ENCODE data around the gene SNRNP40. TPM values are rescaled to one million over a fixed set of nuclear protein-coding genes. Genes with fewer than 3 reads are reported as not detected.

Gene SNRNP40
- total and polyA plus RNA-seq, 5 donors from 2014 or later, result 48.3 to 128 (median 108) TPM

- peaks cover 24% of the 10 kb centered on the region for H3K36me3 Mint-ChIP-seq
- H3K9me3 ChIP-seq (ENCODE audit: control insufficient read depth in 2 of 2, low read length in 2 of 2), result no peaks in the 10 kb centered on the region
- no peaks in the 10 kb centered on the region for H3K27me3 Mint-ChIP-seq
- no peaks in the 10 kb centered on the region for H3K27me3 ChIP-seq (ENCODE audit: control insufficient read depth, insufficient read depth, low read length)
- no peaks in the 10 kb centered on the region for H3K4me1 ChIP-seq (ENCODE audit: control insufficient read depth, insufficient read depth, low read length, poor library complexity, severe bottlenecking)
- H3K4me1 Mint-ChIP-seq, result no peaks in the 10 kb centered on the region
- no peak overlapping the region for H3K4me3 Mint-ChIP-seq
- H3K9me3 Mint-ChIP-seq, result no peaks in the 10 kb centered on the region
- no peak overlapping the region for H3K27ac Mint-ChIP-seq
- DNase-seq (no peak), ATAC-seq (ENCODE audit: low read depth in 2 of 2) (no peak)
- H3K4me3 ChIP-seq (ENCODE audit: low read depth, low read length), result no peak overlapping the region
- no peak overlapping the region for H3K27ac ChIP-seq (ENCODE audit: insufficient read depth, low read length, poor library complexity, severe bottlenecking)
- peaks cover 50% of the 10 kb centered on the region for H3K36me3 ChIP-seq (ENCODE audit: control insufficient read depth, insufficient read depth, low read length)
These were observed 38.0 kb downstream of the SNRNP40 start for GRCh38 chr1:31258581-31258980.

- H3K27me3 Mint-ChIP-seq, result no peaks in the 10 kb centered on the region
- H3K27ac Mint-ChIP-seq, result no peak overlapping the region
- ATAC-seq (ENCODE audit: low read depth in 2 of 2), result no peak
- no peak overlapping the region for H3K4me3 Mint-ChIP-seq
- no peaks in the 10 kb centered on the region for H3K4me1 Mint-ChIP-seq
- peaks cover 24% of the 10 kb centered on the region for H3K36me3 Mint-ChIP-seq
- H3K4me3 ChIP-seq (ENCODE audit: low read depth, low read length), result no peak overlapping the region
- H3K4me1 ChIP-seq (ENCODE audit: control insufficient read depth, insufficient read depth, low read length, poor library complexity, severe bottlenecking), result no peaks in the 10 kb centered on the region
- DNase-seq, result no peak
- H3K27me3 ChIP-seq (ENCODE audit: control insufficient read depth, insufficient read depth, low read length), result no peaks in the 10 kb centered on the region
- H3K9me3 Mint-ChIP-seq, result no peaks in the 10 kb centered on the region
- no peak overlapping the region for H3K27ac ChIP-seq (ENCODE audit: insufficient read depth, low read length, poor library complexity, severe bottlenecking)
- H3K9me3 ChIP-seq (ENCODE audit: control insufficient read depth in 2 of 2, low read length in 2 of 2), result no peaks in the 10 kb centered on the region
- H3K36me3 ChIP-seq (ENCODE audit: control insufficient read depth, insufficient read depth, low read length), result peaks cover 43% of the 10 kb centered on the region
These were observed 39.4 kb downstream of the SNRNP40 start for GRCh38 chr1:31257213-31257612.

GRCh38 chr1:31249854-31250253 lies 46.7 kb downstream of the SNRNP40 start:
- Mint-ChIP-seq H3K9me3 (peaks cover 0 to 2% (median 0%) of the 10 kb centered on the region in 7 donors), H3K27ac (peak overlapping the region in 1 of 3 donors; percentile 47), H3K36me3 (no peaks in the 10 kb centered on the region), H3K27me3 (no peaks in the 10 kb centered on the region), H3K4me1 (no peaks in the 10 kb centered on the region), H3K4me3 (no peak overlapping the region)
- Histone ChIP-seq H3K9me3 (ENCODE audit: control insufficient read depth in 2 of 2, low read length in 2 of 2) (no peaks in the 10 kb centered on the region), H3K4me1 (ENCODE audit: control insufficient read depth, insufficient read depth, low read length, poor library complexity, severe bottlenecking) (no peaks in the 10 kb centered on the region), H3K27me3 (ENCODE audit: control insufficient read depth, insufficient read depth, low read length) (no peaks in the 10 kb centered on the region), H3K36me3 (ENCODE audit: control insufficient read depth, insufficient read depth, low read length) (no peaks in the 10 kb centered on the region), H3K4me3 (ENCODE audit: low read depth, low read length) (no peak overlapping the region), H3K27ac (ENCODE audit: insufficient read depth, low read length, poor library complexity, severe bottlenecking) (no peak overlapping the region)
- DNase-seq, result no peak
- ATAC-seq (ENCODE audit: low read depth in 2 of 2), result no peak

- no peaks in the 10 kb centered on the region for H3K36me3 Mint-ChIP-seq
- no peak for ATAC-seq (ENCODE audit: low read depth in 2 of 2)
These were observed 48.3 kb downstream of the SNRNP40 start for GRCh38 chr1:31248276-31248675.

GRCh38 chr1:31244326-31244725 lies 52.3 kb downstream of the SNRNP40 start:
- H3K27me3 ChIP-seq (ENCODE audit: control insufficient read depth, insufficient read depth, low read length), result peaks cover 11% of the 10 kb centered on the region
- H3K27ac ChIP-seq (ENCODE audit: insufficient read depth, low read length, poor library complexity, severe bottlenecking), result no peak overlapping the region
- Mint-ChIP-seq H3K27me3 (peaks cover 27% of the 10 kb centered on the region), H3K9me3 (peaks cover 0 to 2% (median 0%) of the 10 kb centered on the region in 7 donors), H3K27ac (no peak overlapping the region), H3K4me3 (no peak overlapping the region), H3K4me1 (peaks cover 0 to 12% (median 5%) of the 10 kb centered on the region in 4 donors), H3K36me3 (no peaks in the 10 kb centered on the region)
- no peak for DNase-seq
- H3K36me3 ChIP-seq (ENCODE audit: control insufficient read depth, insufficient read depth, low read length), result no peaks in the 10 kb centered on the region
- H3K4me1 ChIP-seq (ENCODE audit: control insufficient read depth, insufficient read depth, low read length, poor library complexity, severe bottlenecking), result no peaks in the 10 kb centered on the region
- no peak for ATAC-seq (ENCODE audit: low read depth in 2 of 2)
- no peak overlapping the region for H3K4me3 ChIP-seq (ENCODE audit: low read depth, low read length)
- no peaks in the 10 kb centered on the region for H3K9me3 ChIP-seq (ENCODE audit: control insufficient read depth in 2 of 2, low read length in 2 of 2)

More at GRCh38 chr1:31248276-31248675, 48.3 kb downstream of the SNRNP40 start:
- Histone ChIP-seq H3K27ac (ENCODE audit: insufficient read depth, low read length, poor library complexity, severe bottlenecking) (no peak overlapping the region), H3K36me3 (ENCODE audit: control insufficient read depth, insufficient read depth, low read length) (no peaks in the 10 kb centered on the region), H3K4me1 (ENCODE audit: control insufficient read depth, insufficient read depth, low read length, poor library complexity, severe bottlenecking) (no peaks in the 10 kb centered on the region), H3K4me3 (ENCODE audit: low read depth, low read length) (no peak overlapping the region), H3K27me3 (ENCODE audit: control insufficient read depth, insufficient read depth, low read length) (no peaks in the 10 kb centered on the region), H3K9me3 (ENCODE audit: control insufficient read depth in 2 of 2, low read length in 2 of 2) (no peaks in the 10 kb centered on the region)
- H3K9me3 Mint-ChIP-seq, result peaks cover 0 to 2% (median 0%) of the 10 kb centered on the region in 7 donors
- H3K4me1 Mint-ChIP-seq, result no peaks in the 10 kb centered on the region
- H3K4me3 Mint-ChIP-seq, result no peak overlapping the region
- H3K27ac Mint-ChIP-seq, result no peak overlapping the region
- H3K27me3 Mint-ChIP-seq, result peaks cover under 1% of the 10 kb centered on the region
- no peak for DNase-seq

GRCh38 chr1:31243501-31244286 lies 52.9 kb downstream of the SNRNP40 start:
- Mint-ChIP-seq H3K4me1 (peaks cover 0 to 16% (median 7%) of the 10 kb centered on the region in 4 donors), H3K4me3 (no peak overlapping the region), H3K9me3 (peaks cover 0 to 2% (median 0%) of the 10 kb centered on the region in 7 donors), H3K36me3 (no peaks in the 10 kb centered on the region), H3K27ac (no peak overlapping the region), H3K27me3 (peaks cover 33% of the 10 kb centered on the region)
- Histone ChIP-seq H3K27ac (ENCODE audit: insufficient read depth, low read length, poor library complexity, severe bottlenecking) (no peak overlapping the region), H3K4me1 (ENCODE audit: control insufficient read depth, insufficient read depth, low read length, poor library complexity, severe bottlenecking) (peaks cover 6% of the 10 kb centered on the region), H3K9me3 (ENCODE audit: control insufficient read depth in 2 of 2, low read length in 2 of 2) (no peaks in the 10 kb centered on the region), H3K4me3 (ENCODE audit: low read depth, low read length) (no peak overlapping the region), H3K36me3 (ENCODE audit: control insufficient read depth, insufficient read depth, low read length) (no peaks in the 10 kb centered on the region), H3K27me3 (ENCODE audit: control insufficient read depth, insufficient read depth, low read length) (peaks cover 12% of the 10 kb centered on the region)
- DNase-seq (no peak), ATAC-seq (ENCODE audit: low read depth in 2 of 2) (no peak)

GRCh38 chr1:31241321-31241720 lies 55.3 kb downstream of the SNRNP40 start:
- H3K4me3 Mint-ChIP-seq, result no peak overlapping the region
- no peaks in the 10 kb centered on the region for H3K36me3 Mint-ChIP-seq
- Histone ChIP-seq H3K27me3 (ENCODE audit: control insufficient read depth, insufficient read depth, low read length) (peaks cover 22% of the 10 kb centered on the region), H3K4me1 (ENCODE audit: control insufficient read depth, insufficient read depth, low read length, poor library complexity, severe bottlenecking) (peaks cover 6% of the 10 kb centered on the region), H3K36me3 (ENCODE audit: control insufficient read depth, insufficient read depth, low read length) (no peaks in the 10 kb centered on the region), H3K27ac (ENCODE audit: insufficient read depth, low read length, poor library complexity, severe bottlenecking) (no peak overlapping the region), H3K4me3 (ENCODE audit: low read depth, low read length) (no peak overlapping the region), H3K9me3 (ENCODE audit: control insufficient read depth in 2 of 2, low read length in 2 of 2) (no peaks in the 10 kb centered on the region)
- no peak for ATAC-seq (ENCODE audit: low read depth in 2 of 2)
- peaks cover 0 to 2% (median 0%) of the 10 kb centered on the region in 7 donors for H3K9me3 Mint-ChIP-seq
- peak in 1 of 3 donors; percentile 15 for DNase-seq
- peaks cover 52% of the 10 kb centered on the region for H3K27me3 Mint-ChIP-seq
- peaks cover 0 to 22% (median 8%) of the 10 kb centered on the region in 4 donors for H3K4me1 Mint-ChIP-seq
- H3K27ac Mint-ChIP-seq, result no peak overlapping the region
